AG09319 (cell line): Measurements from ENCODE around the gene KCNK1.

Experiments
- DNase-seq: peaks from one replicate; pipeline ENCODE4 v3.0.0-alpha.2; 2010; ENCODE audit warnings: low read depth; ENCODE audit errors: extremely low read depth
- CTCF ChIP-seq: IDR thresholded peaks from 2 replicates; pipeline ENCODE4 v1.5.1; 2011; ENCODE audit warnings: low read depth, mild to moderate bottlenecking, inconsistent platforms, low read length, moderate library complexity

The KCNK1 gene

GRCh38 chr1:233627376-233627775, 13.5 kb downstream of the KCNK1 start:
- DNase-seq: no peak
- TF ChIP-seq CTCF: no peak

GRCh38 chr1:233627823-233628222, 13.9 kb downstream of the KCNK1 start:
- no peak for DNase-seq
- no peak for TF ChIP-seq CTCF

GRCh38 chr1:233629305-233629935, 15.5 kb downstream of the KCNK1 start:
- DNase-seq: no peak
- no peak for TF ChIP-seq CTCF

GRCh38 chr1:233631810-233632405, 18.0 kb downstream of the KCNK1 start:
- no peak for DNase-seq
- no peak for TF ChIP-seq CTCF

- TF ChIP-seq CTCF: no peak
Measured at GRCh38 chr1:233632436-233632835, 18.5 kb downstream of the KCNK1 start.

GRCh38 chr1:233635765-233636502, 22.0 kb downstream of the KCNK1 start:
- DNase-seq: peak; percentile 1

More at GRCh38 chr1:233632436-233632835, 18.5 kb downstream of the KCNK1 start:
- no peak for DNase-seq

More at GRCh38 chr1:233635765-233636502, 22.0 kb downstream of the KCNK1 start:
- no peak for TF ChIP-seq CTCF
